ENCODE data around the gene OR2T5. TPM values are rescaled to one million over a fixed set of nuclear protein-coding genes. Genes with fewer than 3 reads are reported as not detected.
"Not testable (repeated sequence)": the region's sequence is repeated elsewhere in the genome, so short reads cannot be mapped to it uniquely, and the experiment has no call there.

OR2T5 gene
- total RNA-seq, 1 donor from 2014 or later, result not detected

- DNase-seq, result not testable (repeated sequence)
These were observed 19.4 kb downstream of the OR2T5 start, which contains the start of gene OR2G6 for GRCh38 chr1:248507773-248508172. OR2G6 (plus strand) TSS chr1:248508073; CDS start chr1:248521647, 13,574 bp downstream.

GRCh38 chr1:248510217-248510616 is 21.8 kb downstream of the OR2T5 start:
- not testable (repeated sequence) for DNase-seq

GRCh38 chr1:248521856-248522255 is 33.5 kb downstream of the OR2T5 start:
- no peak for DNase-seq

- DNase-seq, result not testable (repeated sequence)
These were observed 49.1 kb downstream of the OR2T5 start for GRCh38 chr1:248537449-248537848.

Other genes with a start within 250 kb of the OR2T5 start
- gene OR2T33, start 210.6 kb upstream of the OR2T5 start, total RNA-seq, result not detected in 2 replicates
- gene OR2T12, start 185.2 kb upstream of the OR2T5 start, total RNA-seq, result not detected in 2 replicates
- not detected in 2 replicates for gene OR2M7, start 164.0 kb upstream of the OR2T5 start, total RNA-seq
- not detected in 2 replicates for gene OR14C36, start 139.8 kb upstream of the OR2T5 start, total RNA-seq
- gene OR2T4, start 126.9 kb upstream of the OR2T5 start, total RNA-seq, result not detected in 2 replicates
- not detected in 2 replicates for gene OR2T6, start 112.8 kb upstream of the OR2T5 start, total RNA-seq
- gene OR2T1, start 85.5 kb upstream of the OR2T5 start, total RNA-seq, result not detected in 2 replicates
- gene OR2T2, start 43.0 kb upstream of the OR2T5 start, total RNA-seq, result not detected in 2 replicates
- gene OR2T3, start 15.2 kb upstream of the OR2T5 start, total RNA-seq, result not detected in 2 replicates
- gene OR2G6, start 19.5 kb downstream of the OR2T5 start, total RNA-seq, result not detected in 2 replicates
- not detected in 2 replicates for gene OR2T29, start 74.2 kb downstream of the OR2T5 start, total RNA-seq
- gene OR2T34, start 86.2 kb downstream of the OR2T5 start, total RNA-seq, result not detected in 2 replicates
- not detected in 2 replicates for gene OR2T10, start 109.1 kb downstream of the OR2T5 start, total RNA-seq
- not detected in 2 replicates for gene OR2T11, start 146.5 kb downstream of the OR2T5 start, total RNA-seq
- gene OR2T35, start 156.7 kb downstream of the OR2T5 start, total RNA-seq, result not detected in 2 replicates
- gene OR2T27, start 166.9 kb downstream of the OR2T5 start, total RNA-seq, result not detected in 2 replicates
- not detected in 2 replicates for gene OR14I1, start 214.2 kb downstream of the OR2T5 start, total RNA-seq